GM19324 (cell line): ENCODE data around the gene MYOZ1.
"Not testable (repeated sequence)": the region's sequence is repeated elsewhere in the genome, so short reads cannot be mapped to it uniquely, and the experiment has no call there.

Experiments used
- ATAC-seq: cut with Tn5 transposase; IDR thresholded peaks from one replicate; pipeline ENCODE4 v1.9.1; 2021; ENCODE audit warnings: mild to moderate bottlenecking, moderate library complexity; ENCODE audit not compliant: unreplicated experiment, low FRiP score

Gene MYOZ1

GRCh38 chr10:73641328-73642060 is at the start of gene MYOZ1:
Gene MYOZ1 (minus strand): TSS chr10:73641474. CDS start chr10:73640017, 1,457 bp downstream.
- ATAC-seq, result no peak

GRCh38 chr10:73690755-73691154 is 49.5 kb upstream of the MYOZ1 start:
- ATAC-seq, result not testable (repeated sequence)

GRCh38 chr10:73689596-73689995 is 48.3 kb upstream of the MYOZ1 start:
- not testable (repeated sequence) for ATAC-seq

GRCh38 chr10:73687641-73688040 is 46.4 kb upstream of the MYOZ1 start:
- ATAC-seq, result not testable (repeated sequence)

- not testable (repeated sequence) for ATAC-seq
Observed at GRCh38 chr10:73674546-73674945, 33.3 kb upstream of the MYOZ1 start.

GRCh38 chr10:73668378-73668777 is 27.1 kb upstream of the MYOZ1 start:
- ATAC-seq, result not testable (repeated sequence)

GRCh38 chr10:73666153-73666809 is 25.0 kb upstream of the MYOZ1 start:
- ATAC-seq, result not testable (repeated sequence)

GRCh38 chr10:73665581-73665980 is 24.3 kb upstream of the MYOZ1 start:
- not testable (repeated sequence) for ATAC-seq

GRCh38 chr10:73664156-73665040 is 23.1 kb upstream of the MYOZ1 start:
- not testable (repeated sequence) for ATAC-seq

- ATAC-seq, result not testable (repeated sequence)
Observed at GRCh38 chr10:73663621-73664020, 22.3 kb upstream of the MYOZ1 start.

GRCh38 chr10:73662705-73663104 is 21.4 kb upstream of the MYOZ1 start:
- ATAC-seq, result not testable (repeated sequence)

- no peak for ATAC-seq
Observed at GRCh38 chr10:73655990-73656298, 14.7 kb upstream of the MYOZ1 start, which contains the start of gene SYNPO2L. Gene SYNPO2L (minus strand): TSS chr10:73656029. CDS start chr10:73655922, 107 bp downstream.

GRCh38 chr10:73655257-73655989 is 14.1 kb upstream of the MYOZ1 start:
- ATAC-seq, result no peak

GRCh38 chr10:73653701-73654100 is 12.4 kb upstream of the MYOZ1 start:
- no peak for ATAC-seq

- ATAC-seq, result no peak
Observed at GRCh38 chr10:73653195-73653594, 11.9 kb upstream of the MYOZ1 start.

GRCh38 chr10:73650537-73651331 is 9.5 kb upstream of the MYOZ1 start:
- no peak for ATAC-seq

- no peak for ATAC-seq
Observed at GRCh38 chr10:73649876-73650536, 8.7 kb upstream of the MYOZ1 start.

GRCh38 chr10:73648975-73649829 is 7.9 kb upstream of the MYOZ1 start:
- no peak for ATAC-seq
